HG03108 (cell line): Measurements from ENCODE around the gene DENND2C.

ENCODE experiments used
- ATAC-seq: cut with Tn5 transposase; IDR thresholded peaks from one replicate; pipeline ENCODE4 v1.9.1; 2021; ENCODE audit warnings: moderate library complexity; ENCODE audit not compliant: unreplicated experiment

Gene DENND2C

GRCh38 chr1:114547076-114547475 is 122.8 kb downstream of the DENND2C start:
- no peak for ATAC-seq

- no peak for ATAC-seq
These were observed 124.1 kb downstream of the DENND2C start for GRCh38 chr1:114545796-114546195.

GRCh38 chr1:114545315-114545714 is 124.5 kb downstream of the DENND2C start:
- no peak for ATAC-seq

- ATAC-seq = no peak
These were observed 129.0 kb downstream of the DENND2C start for GRCh38 chr1:114540821-114541220.

GRCh38 chr1:114540272-114540671 is 129.6 kb downstream of the DENND2C start:
- no peak for ATAC-seq

GRCh38 chr1:114536043-114536442 is 133.8 kb downstream of the DENND2C start:
- ATAC-seq = no peak

- no peak for ATAC-seq
These were observed 134.4 kb downstream of the DENND2C start for GRCh38 chr1:114535401-114535800.
